CD14-positive monocyte (primary cell): ENCODE data around the gene JHY. TPM values are rescaled to one million over a fixed set of nuclear protein-coding genes. Genes with fewer than 3 reads are reported as not detected.
A peak's percentile ranks its signal among the peaks of the same experiment; 100 is the strongest.

Source experiments
- DNase-seq, 3 donors: peaks; one replicate each; pipeline ENCODE4 v3.0.0-alpha.2; 2011 to 2022
- H2AFZ ChIP-seq: 2 replicates; pipeline ENCODE4 v1.6.0; 2012; ENCODE audit warnings: mild to moderate bottlenecking, low read depth, low read length, inconsistent platforms; ENCODE audit not compliant: insufficient read depth, poor library complexity, severe bottlenecking
- H3K27ac ChIP-seq, 2 donors: 1 replicate in 1 of 2; 2 replicates in 1 of 2; pipeline ENCODE4 v1.5.1; 2012 to 2013; ENCODE audit warnings: low read length in 2 of 2, control low read depth in 1 of 2, inconsistent platforms in 1 of 2, low read depth in 1 of 2, mild to moderate bottlenecking in 1 of 2
- H3K27me3 ChIP-seq, 2 donors: one replicate each; pipeline versions ENCODE4 v1.6.0 to v1.6.1; 2011 to 2013; ENCODE audit warnings: low read length in 2 of 2; ENCODE audit not compliant: control insufficient read depth in 2 of 2, insufficient read depth in 2 of 2
- H3K36me3 ChIP-seq, 2 donors: replicated peaks in 1 of 2; 1 replicate in 1 of 2; 2 replicates in 1 of 2; pipeline versions ENCODE4 v1.5.1 to v1.6.1; 2012 to 2013; ENCODE audit warnings: low read length in 2 of 2, control low read depth in 1 of 2, inconsistent platforms in 1 of 2, mild to moderate bottlenecking in 1 of 2; ENCODE audit not compliant: insufficient read depth in 2 of 2, control insufficient read depth in 1 of 2
- H3K4me1 ChIP-seq, 2 donors: 1 replicate in 1 of 2; 2 replicates in 1 of 2; pipeline versions ENCODE4 v1.5.1 to v1.6.1; 2012 to 2013; ENCODE audit warnings: low read length in 2 of 2, control low read depth in 1 of 2, inconsistent platforms in 1 of 2, mild to moderate bottlenecking in 1 of 2, moderate library complexity in 1 of 2; ENCODE audit not compliant: insufficient read depth in 2 of 2, control insufficient read depth in 1 of 2
- H3K4me2 ChIP-seq: replicated peaks from 2 replicates; pipeline ENCODE3; 2012; ENCODE audit warnings: low read length, moderate library complexity, mild to moderate bottlenecking; ENCODE audit not compliant: poor library complexity, severe bottlenecking; ENCODE audit errors: extremely low read depth
- H3K4me3 ChIP-seq, 3 experiments: fragments of 200-600 bp in 1 of 3; sonication (generic) in 1 of 3; replicated peaks in 1 of 3; 1 replicate in 2 of 3; 2 replicates in 1 of 3; pipeline ENCODE4 v1.5.1; 2011 to 2013; ENCODE audit warnings: low read length in 3 of 3, mild to moderate bottlenecking in 3 of 3, control low read depth in 2 of 3, low read depth in 2 of 3, inconsistent platforms in 1 of 3, moderate library complexity in 1 of 3
- H3K79me2 ChIP-seq: 2 replicates; pipeline ENCODE4 v1.6.0; 2012; ENCODE audit warnings: mild to moderate bottlenecking, control low read depth, inconsistent platforms, low read length, moderate library complexity; ENCODE audit not compliant: insufficient read depth
- H3K9ac ChIP-seq: 2 replicates; pipeline ENCODE4 v1.6.0; 2017; ENCODE audit warnings: low read length, mild to moderate bottlenecking; ENCODE audit not compliant: insufficient read depth, poor library complexity, severe bottlenecking
- H3K9me3 ChIP-seq, 2 donors: replicated peaks in 1 of 2; 1 replicate in 1 of 2; 2 replicates in 1 of 2; pipeline versions ENCODE4 v1.5.1 to v1.6.1; 2012 to 2013; ENCODE audit warnings: low read length in 2 of 2, control low read depth in 1 of 2; ENCODE audit not compliant: control insufficient read depth in 1 of 2, insufficient read depth in 1 of 2
- H4K20me1 ChIP-seq: 2 replicates; pipeline ENCODE4 v1.6.0; 2012; ENCODE audit warnings: mild to moderate bottlenecking, low read length, control low read depth, moderate library complexity; ENCODE audit not compliant: insufficient read depth
- H3K27ac Mint-ChIP-seq, 7 donors: one replicate each; pipeline ENCODE4 v1.8.0; 2020; ENCODE audit warnings: mild to moderate bottlenecking in 7 of 7, mixed read lengths in 7 of 7, moderate library complexity in 6 of 7, inconsistent platforms in 2 of 7
- H3K27me3 Mint-ChIP-seq, 3 donors: one replicate each; pipeline ENCODE4 v1.8.0; 2021 to 2022; ENCODE audit warnings: low read depth in 3 of 3, mild to moderate bottlenecking in 3 of 3, mixed read lengths in 3 of 3, moderate library complexity in 3 of 3, inconsistent platforms in 1 of 3
- H3K36me3 Mint-ChIP-seq, 2 donors: one replicate each; pipeline ENCODE4 v1.8.0; 2020; ENCODE audit warnings: mixed read lengths in 2 of 2, inconsistent platforms in 1 of 2, mild to moderate bottlenecking in 1 of 2
- H3K4me1 Mint-ChIP-seq: one replicate; pipeline ENCODE4 v1.8.0; 2020; ENCODE audit warnings: mild to moderate bottlenecking, mixed read lengths
- H3K4me3 Mint-ChIP-seq, 2 donors: one replicate each; pipeline ENCODE4 v1.8.0; 2020; ENCODE audit warnings: mild to moderate bottlenecking in 2 of 2, mixed read lengths in 2 of 2, moderate library complexity in 1 of 2
- H3K9me3 Mint-ChIP-seq, 7 donors: one replicate each; pipeline ENCODE4 v1.8.0; 2020 to 2022; ENCODE audit warnings: mixed read lengths in 7 of 7, mild to moderate bottlenecking in 6 of 7, moderate library complexity in 6 of 7, inconsistent platforms in 2 of 7
- WGBS: methylation state at CpG from one replicate; pipeline ENCODE4 v1.1.5; 2013; ENCODE audit warnings: missing lambda C conversion rate; ENCODE audit not compliant: insufficient coverage; 5-methylcytosine and 5-hydroxymethylcytosine counted together
- intact Hi-C, 2 donors: fragments of 100-400 bp; cut with micrococcal nuclease; formaldehyde crosslinking; loops; one replicate each; pipeline versions ENCODE4 v1.15.0 to v1.15.1; 2023
- polyA plus RNA-seq, 3 donors: library from polyadenylated mRNA; depleted of rRNA in 1 of 3; unstranded in 2 of 3; stranded (reverse) in 1 of 3; fragments of 300-500 nt in 2 of 3; fragments of >200 nt in 1 of 3; fragmentation: Illumina TruSeq in 2 of 3; gene quantifications; 1 replicate in 2 of 3; 2 replicates in 1 of 3; pipeline ENCODE4 v1.2.3, GENCODE V29; 2012 to 2021
- TF ChIP-seq, protein P1 (sequence below): fragments of 200-600 bp; IDR thresholded peaks from one replicate; pipeline ENCODE4 v1.8.0; 2022; ENCODE audit warnings: antibody characterized with exemption, mild to moderate bottlenecking

The JHY gene
- polyA plus RNA-seq, 3 donors = 0.68 to 0.91 (median 0.89) TPM

DNA sequence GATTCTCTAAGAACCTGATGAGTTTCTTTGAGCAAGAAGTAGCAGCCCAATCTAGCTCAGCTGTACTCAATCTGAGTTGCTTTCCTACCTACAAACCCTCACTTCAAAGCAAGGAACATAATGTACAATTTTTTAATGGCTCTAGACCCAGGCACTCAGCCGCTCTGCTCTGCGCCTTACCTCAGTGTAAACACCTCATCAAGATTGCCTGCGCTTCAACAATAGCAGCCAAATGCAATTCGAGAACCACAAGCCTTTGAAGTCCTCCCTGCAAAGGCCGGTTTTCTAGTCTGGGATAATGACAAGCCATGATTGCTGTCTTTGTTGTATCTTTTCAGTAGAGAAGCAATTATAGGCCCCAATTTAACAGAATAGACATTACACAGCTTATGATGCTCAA lies 38.0 kb downstream of the JHY start:
- Histone ChIP-seq H3K27ac (no peak overlapping the region), H3K36me3 (no peaks in the 10 kb centered on the region), H3K79me2 (no peaks in the 10 kb centered on the region), H3K4me1 (no peaks in the 10 kb centered on the region), H4K20me1 (no peaks in the 10 kb centered on the region), H3K4me3 (no peak overlapping the region), H2AFZ (no peak overlapping the region), H3K27me3 (no peaks in the 10 kb centered on the region), H3K9me3 (no peaks in the 10 kb centered on the region), H3K4me2 (no peak overlapping the region), H3K9ac (no peak overlapping the region)
- no peaks in the 10 kb centered on the region for H3K4me1 Mint-ChIP-seq
- TF ChIP-seq, protein P1, sequence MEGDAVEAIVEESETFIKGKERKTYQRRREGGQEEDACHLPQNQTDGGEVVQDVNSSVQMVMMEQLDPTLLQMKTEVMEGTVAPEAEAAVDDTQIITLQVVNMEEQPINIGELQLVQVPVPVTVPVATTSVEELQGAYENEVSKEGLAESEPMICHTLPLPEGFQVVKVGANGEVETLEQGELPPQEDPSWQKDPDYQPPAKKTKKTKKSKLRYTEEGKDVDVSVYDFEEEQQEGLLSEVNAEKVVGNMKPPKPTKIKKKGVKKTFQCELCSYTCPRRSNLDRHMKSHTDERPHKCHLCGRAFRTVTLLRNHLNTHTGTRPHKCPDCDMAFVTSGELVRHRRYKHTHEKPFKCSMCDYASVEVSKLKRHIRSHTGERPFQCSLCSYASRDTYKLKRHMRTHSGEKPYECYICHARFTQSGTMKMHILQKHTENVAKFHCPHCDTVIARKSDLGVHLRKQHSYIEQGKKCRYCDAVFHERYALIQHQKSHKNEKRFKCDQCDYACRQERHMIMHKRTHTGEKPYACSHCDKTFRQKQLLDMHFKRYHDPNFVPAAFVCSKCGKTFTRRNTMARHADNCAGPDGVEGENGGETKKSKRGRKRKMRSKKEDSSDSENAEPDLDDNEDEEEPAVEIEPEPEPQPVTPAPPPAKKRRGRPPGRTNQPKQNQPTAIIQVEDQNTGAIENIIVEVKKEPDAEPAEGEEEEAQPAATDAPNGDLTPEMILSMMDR = no peak
- intact Hi-C loops = no loop called here
- peaks cover 0 to 4% (median 2%) of the 10 kb centered on the region in 3 donors for H3K27me3 Mint-ChIP-seq
- no peaks in the 10 kb centered on the region for H3K36me3 Mint-ChIP-seq
- no peak for DNase-seq
- WGBS = 94% methylated on average over 3 of the region's 5 CpGs
- H3K9me3 Mint-ChIP-seq = no peaks in the 10 kb centered on the region
- H3K4me3 Mint-ChIP-seq = no peak overlapping the region
- H3K27ac Mint-ChIP-seq = no peak overlapping the region

DNA sequence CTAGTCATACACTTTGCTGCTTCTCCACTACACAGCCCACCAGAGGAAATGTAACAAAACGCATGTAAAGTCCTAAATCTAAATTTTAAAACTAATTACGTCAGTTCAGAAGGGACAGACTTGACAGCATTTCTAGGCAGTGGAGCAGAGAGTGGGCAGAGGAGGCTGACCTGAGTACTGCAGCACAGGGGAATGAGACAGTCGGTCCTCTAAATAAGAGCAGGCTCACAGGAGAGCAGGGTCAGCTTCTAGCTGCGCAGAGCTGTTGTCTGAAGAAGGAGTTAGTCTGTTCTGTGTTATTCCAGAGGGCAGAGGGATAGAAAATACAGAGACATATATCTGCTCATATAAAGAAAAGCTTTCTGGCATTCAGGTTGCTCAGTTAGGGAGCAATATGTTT lies 40.3 kb downstream of the JHY start:
- WGBS = 100% methylated on average over 2 of the region's 4 CpGs
- no peaks in the 10 kb centered on the region for H3K9me3 Mint-ChIP-seq
- no peaks in the 10 kb centered on the region for H4K20me1 ChIP-seq

More for the DNA sequence above, 40.3 kb downstream of the JHY start:
- intact Hi-C loops = no loop called here
- Mint-ChIP-seq H3K36me3 (no peaks in the 10 kb centered on the region), H3K27ac (peak overlapping the region in 1 of 7 donors; percentile 53), H3K4me1 (no peaks in the 10 kb centered on the region), H3K27me3 (peaks cover 0 to 4% (median 2%) of the 10 kb centered on the region in 3 donors), H3K4me3 (no peak overlapping the region)
- DNase-seq = no peak
- no peak overlapping the region for H3K27ac ChIP-seq
- H3K9ac ChIP-seq = no peak overlapping the region
- no peak overlapping the region for H2AFZ ChIP-seq
- TF ChIP-seq, protein P1 = no peak
- no peaks in the 10 kb centered on the region for H3K9me3 ChIP-seq
- H3K4me3 ChIP-seq = no peak overlapping the region
- H3K4me1 ChIP-seq = no peaks in the 10 kb centered on the region
- no peaks in the 10 kb centered on the region for H3K27me3 ChIP-seq
- H3K36me3 ChIP-seq = no peaks in the 10 kb centered on the region
- no peak overlapping the region for H3K4me2 ChIP-seq
- no peaks in the 10 kb centered on the region for H3K79me2 ChIP-seq
